ENCODE data around the gene FAM163B. TPM values are rescaled to one million over a fixed set of nuclear protein-coding genes. Genes with fewer than 3 reads are reported as not detected.

The FAM163B gene
- total RNA-seq, 1 experiment from 2014 or later: not detected

DNA sequence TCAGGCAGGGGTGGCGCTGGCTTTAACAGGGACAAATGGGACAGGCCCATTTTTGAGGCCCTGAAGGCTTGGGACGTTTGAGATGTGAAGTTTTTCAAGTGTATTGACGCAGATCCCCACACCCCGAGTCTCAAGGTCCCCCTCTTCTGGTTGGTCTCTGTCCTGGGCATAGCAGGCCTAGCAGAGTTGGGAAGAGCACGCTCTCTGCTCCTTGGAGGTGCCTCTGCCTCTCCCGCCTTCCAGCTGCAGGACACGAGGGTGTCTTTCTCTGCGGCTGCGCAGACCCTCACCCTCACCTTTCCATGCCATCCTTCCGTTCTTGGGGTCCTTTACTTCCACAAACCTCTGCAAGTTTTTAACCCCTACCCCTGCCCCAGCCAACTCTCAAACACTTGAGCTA is 56.1 kb downstream of the FAM163B start:
- Mint-ChIP-seq H3K36me3 (ENCODE audit: insufficient read depth, unreplicated experiment) (no peaks in the 10 kb centered on the region), H3K4me3 (ENCODE audit: unreplicated experiment) (no peak overlapping the region), H3K27ac (ENCODE audit: unreplicated experiment) (no peak overlapping the region), H3K4me1 (ENCODE audit: low read depth, unreplicated experiment) (peaks cover 10% of the 10 kb centered on the region), H3K27me3 (ENCODE audit: insufficient read depth, unreplicated experiment) (peaks cover 3% of the 10 kb centered on the region), H3K9me3 (ENCODE audit: unreplicated experiment) (no peaks in the 10 kb centered on the region)
- ChIA-PET CTCF (interaction anchor here (0.7 kb wide), 1 partner anchor 54 kb away, joined by 3 read pairs; no protein-coding TSS in a partner anchor), POLR2A (no interaction called here)
- TF ChIP-seq, protein P1, sequence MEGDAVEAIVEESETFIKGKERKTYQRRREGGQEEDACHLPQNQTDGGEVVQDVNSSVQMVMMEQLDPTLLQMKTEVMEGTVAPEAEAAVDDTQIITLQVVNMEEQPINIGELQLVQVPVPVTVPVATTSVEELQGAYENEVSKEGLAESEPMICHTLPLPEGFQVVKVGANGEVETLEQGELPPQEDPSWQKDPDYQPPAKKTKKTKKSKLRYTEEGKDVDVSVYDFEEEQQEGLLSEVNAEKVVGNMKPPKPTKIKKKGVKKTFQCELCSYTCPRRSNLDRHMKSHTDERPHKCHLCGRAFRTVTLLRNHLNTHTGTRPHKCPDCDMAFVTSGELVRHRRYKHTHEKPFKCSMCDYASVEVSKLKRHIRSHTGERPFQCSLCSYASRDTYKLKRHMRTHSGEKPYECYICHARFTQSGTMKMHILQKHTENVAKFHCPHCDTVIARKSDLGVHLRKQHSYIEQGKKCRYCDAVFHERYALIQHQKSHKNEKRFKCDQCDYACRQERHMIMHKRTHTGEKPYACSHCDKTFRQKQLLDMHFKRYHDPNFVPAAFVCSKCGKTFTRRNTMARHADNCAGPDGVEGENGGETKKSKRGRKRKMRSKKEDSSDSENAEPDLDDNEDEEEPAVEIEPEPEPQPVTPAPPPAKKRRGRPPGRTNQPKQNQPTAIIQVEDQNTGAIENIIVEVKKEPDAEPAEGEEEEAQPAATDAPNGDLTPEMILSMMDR (IDR thresholded peaks at IDR 0.05; ENCODE audit: insufficient read depth in 1 of 2, low read depth in 1 of 2, low read length in 1 of 2, severe bottlenecking in 1 of 2, unreplicated experiment in 1 of 2): no peak
- no TSS peak for BruUV-seq (replicated peaks)
- Histone ChIP-seq H3K4me1 (peaks cover 7% of the 10 kb centered on the region; the same call in 1 of the 2 replicates), H3K36me3 (ENCODE audit: control insufficient read depth, insufficient read depth, low read length) (no peaks in the 10 kb centered on the region), H3K4me3 (ENCODE audit: low read depth, low read length) (no peak overlapping the region), H3K9me3 (no peaks in the 10 kb centered on the region), H3K27me3 (replicated peaks; ENCODE audit: control insufficient read depth, insufficient read depth, low read length) (no peaks in the 10 kb centered on the region)
- intact Hi-C loops (cut with micrococcal nuclease; ENCODE audit: unreplicated experiment): no loop called here
- DNase-seq: no peak

DNA sequence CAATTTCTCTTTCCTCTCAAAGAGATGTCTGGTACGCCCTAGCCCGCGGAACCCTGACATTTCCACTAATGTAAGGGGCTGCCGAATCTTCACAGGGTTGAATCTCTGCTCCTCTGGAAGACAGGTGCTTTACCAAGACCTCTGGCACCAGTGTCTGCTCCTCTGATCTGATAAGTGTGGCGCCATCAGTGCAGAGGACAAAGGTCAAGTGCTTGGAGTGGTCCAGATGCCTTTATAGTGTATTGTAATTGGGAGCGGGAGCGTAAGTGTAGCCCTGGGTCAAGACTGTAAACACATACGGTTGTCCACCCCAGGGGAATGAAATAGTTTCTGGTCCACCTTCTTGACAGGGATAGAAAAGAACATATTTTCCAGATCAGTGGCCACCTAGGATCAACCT is 57.0 kb downstream of the FAM163B start:
- peak; percentile 35 to 60 for DNase-seq
- Mint-ChIP-seq H3K9me3 (ENCODE audit: unreplicated experiment) (no peaks in the 10 kb centered on the region), H3K27me3 (ENCODE audit: insufficient read depth, unreplicated experiment) (peaks cover 3% of the 10 kb centered on the region), H3K27ac (ENCODE audit: unreplicated experiment) (no peak overlapping the region), H3K36me3 (ENCODE audit: insufficient read depth, unreplicated experiment) (no peaks in the 10 kb centered on the region), H3K4me1 (ENCODE audit: low read depth, unreplicated experiment) (peaks cover 7% of the 10 kb centered on the region), H3K4me3 (ENCODE audit: unreplicated experiment) (no peak overlapping the region)
- ChIA-PET POLR2A (no interaction called here), CTCF (interaction anchor here (0.7 kb wide), 1 partner anchor 53 kb away, joined by 3 read pairs; no protein-coding TSS in a partner anchor)
- intact Hi-C loops (cut with micrococcal nuclease; ENCODE audit: unreplicated experiment): no loop called here
- no peaks in the 10 kb centered on the region for H3K36me3 ChIP-seq (ENCODE audit: control insufficient read depth, insufficient read depth, low read length)
- H3K27me3 ChIP-seq (replicated peaks; ENCODE audit: control insufficient read depth, insufficient read depth, low read length): no peaks in the 10 kb centered on the region
- H3K4me3 ChIP-seq (ENCODE audit: low read depth, low read length): no peak overlapping the region
- no TSS peak for BruUV-seq (replicated peaks)
- no peaks in the 10 kb centered on the region for H3K9me3 ChIP-seq
- peaks cover 7% of the 10 kb centered on the region; the same call in 1 of the 2 replicates for H3K4me1 ChIP-seq
- TF ChIP-seq, protein P1 (IDR thresholded peaks at IDR 0.05; ENCODE audit: insufficient read depth in 1 of 2, low read depth in 1 of 2, low read length in 1 of 2, severe bottlenecking in 1 of 2, unreplicated experiment in 1 of 2): no peak

DNA sequence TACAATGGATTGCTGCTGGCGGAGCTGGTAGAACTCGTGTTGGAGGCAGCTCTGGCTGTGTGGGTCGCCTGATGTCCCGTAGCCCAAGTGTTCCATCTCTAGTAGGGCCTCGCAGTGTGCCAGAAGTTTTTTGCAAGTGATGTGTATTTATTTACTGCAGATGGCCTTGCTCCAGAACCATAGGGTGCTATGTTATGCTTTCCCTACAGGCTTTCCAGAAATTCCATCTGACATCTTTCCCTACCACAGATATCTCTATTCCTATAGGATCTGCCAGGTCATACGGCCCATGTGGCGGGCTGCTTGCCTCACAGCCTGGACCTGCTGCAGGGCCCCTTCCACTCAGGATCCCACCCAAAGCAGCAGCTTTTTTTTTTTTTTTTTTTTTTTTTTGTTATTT is 57.7 kb downstream of the FAM163B start:
- TF ChIP-seq, protein P1 (IDR thresholded peaks at IDR 0.05; ENCODE audit: insufficient read depth in 1 of 2, low read depth in 1 of 2, low read length in 1 of 2, severe bottlenecking in 1 of 2, unreplicated experiment in 1 of 2): no peak
- Mint-ChIP-seq H3K27me3 (ENCODE audit: insufficient read depth, unreplicated experiment) (peaks cover 3% of the 10 kb centered on the region), H3K4me1 (ENCODE audit: low read depth, unreplicated experiment) (peaks cover 7% of the 10 kb centered on the region), H3K36me3 (ENCODE audit: insufficient read depth, unreplicated experiment) (no peaks in the 10 kb centered on the region), H3K9me3 (ENCODE audit: unreplicated experiment) (no peaks in the 10 kb centered on the region), H3K4me3 (ENCODE audit: unreplicated experiment) (no peak overlapping the region), H3K27ac (ENCODE audit: unreplicated experiment) (no peak overlapping the region)
- CTCF ChIA-PET: no interaction called here
- H3K4me1 ChIP-seq: peaks cover 7% of the 10 kb centered on the region; the same call in 1 of the 2 replicates
- no TSS peak for BruUV-seq (replicated peaks)
- H3K36me3 ChIP-seq (ENCODE audit: control insufficient read depth, insufficient read depth, low read length): no peaks in the 10 kb centered on the region
- DNase-seq: no peak
- no peaks in the 10 kb centered on the region for H3K9me3 ChIP-seq
- H3K4me3 ChIP-seq (ENCODE audit: low read depth, low read length): no peak overlapping the region
- intact Hi-C loops (cut with micrococcal nuclease; ENCODE audit: unreplicated experiment): no loop called here
- POLR2A ChIA-PET: no interaction called here
- H3K27me3 ChIP-seq (replicated peaks; ENCODE audit: control insufficient read depth, insufficient read depth, low read length): no peaks in the 10 kb centered on the region
